ENCODE data around the gene MTERF2. TPM values are rescaled to one million over a fixed set of nuclear protein-coding genes. Genes with fewer than 3 reads are reported as not detected.
A peak's percentile ranks its signal among the peaks of the same experiment; 100 is the strongest.

The MTERF2 gene
- total and polyA plus RNA-seq, 2 donors (not counting 1 experiment from before 2014, with no cell fraction given) = 6.3 to 7.3 TPM

DNA sequence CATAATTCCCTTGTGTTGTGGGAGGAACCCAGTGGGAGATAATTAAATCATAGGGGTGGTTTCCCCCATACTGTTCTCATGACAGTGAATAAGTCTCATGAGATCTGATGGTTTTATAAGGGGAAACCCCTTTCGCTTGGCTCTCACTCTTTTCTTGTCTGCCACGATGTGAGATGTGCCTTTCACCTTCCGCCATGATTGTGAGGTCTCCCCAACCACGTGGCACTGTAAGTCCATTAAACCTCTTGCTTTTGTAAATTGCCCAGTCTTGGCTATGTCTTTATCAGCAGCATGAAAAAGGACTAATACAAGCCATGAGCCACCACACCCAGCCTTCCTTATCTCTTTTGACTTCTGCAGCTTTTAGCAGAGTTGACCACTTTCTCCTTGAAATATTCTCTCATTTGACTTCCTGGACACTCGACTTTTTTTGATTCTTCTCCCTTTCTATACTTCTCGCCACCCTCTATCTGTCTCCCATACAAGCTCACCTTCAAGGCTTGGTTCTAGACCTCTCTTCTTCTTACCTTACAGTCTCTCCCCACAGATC lies 2.3 kb downstream of the MTERF2 start:
- TF ChIP-seq, protein P1, sequence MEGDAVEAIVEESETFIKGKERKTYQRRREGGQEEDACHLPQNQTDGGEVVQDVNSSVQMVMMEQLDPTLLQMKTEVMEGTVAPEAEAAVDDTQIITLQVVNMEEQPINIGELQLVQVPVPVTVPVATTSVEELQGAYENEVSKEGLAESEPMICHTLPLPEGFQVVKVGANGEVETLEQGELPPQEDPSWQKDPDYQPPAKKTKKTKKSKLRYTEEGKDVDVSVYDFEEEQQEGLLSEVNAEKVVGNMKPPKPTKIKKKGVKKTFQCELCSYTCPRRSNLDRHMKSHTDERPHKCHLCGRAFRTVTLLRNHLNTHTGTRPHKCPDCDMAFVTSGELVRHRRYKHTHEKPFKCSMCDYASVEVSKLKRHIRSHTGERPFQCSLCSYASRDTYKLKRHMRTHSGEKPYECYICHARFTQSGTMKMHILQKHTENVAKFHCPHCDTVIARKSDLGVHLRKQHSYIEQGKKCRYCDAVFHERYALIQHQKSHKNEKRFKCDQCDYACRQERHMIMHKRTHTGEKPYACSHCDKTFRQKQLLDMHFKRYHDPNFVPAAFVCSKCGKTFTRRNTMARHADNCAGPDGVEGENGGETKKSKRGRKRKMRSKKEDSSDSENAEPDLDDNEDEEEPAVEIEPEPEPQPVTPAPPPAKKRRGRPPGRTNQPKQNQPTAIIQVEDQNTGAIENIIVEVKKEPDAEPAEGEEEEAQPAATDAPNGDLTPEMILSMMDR (conservative IDR thresholded peaks at IDR 0.05 in 1 of 2, IDR thresholded peaks at IDR 0.05 in 1 of 2; ENCODE audit: low read depth in 1 of 2, low read length in 2 of 2) = no peak
- TF ChIP-seq EZH2 (IDR thresholded peaks at IDR 0.05; ENCODE audit: low read length, missing control alignments) = no peak
- no peak for DNase-seq (ENCODE audit: low read depth in 2 of 2)
- Histone ChIP-seq H3K79me2 (ENCODE audit: control insufficient read depth, insufficient read depth, low read length) (no peaks in the 10 kb centered on the region), H3K4me2 (ENCODE audit: extremely low read depth, insufficient read depth, low read length) (no peak overlapping the region), H3K27ac (ENCODE audit: insufficient read depth, low read length) (no peak overlapping the region), H3K9me3 (ENCODE audit: control insufficient read depth, insufficient read depth, low read depth, low read length) (no peaks in the 10 kb centered on the region), H3K9ac (ENCODE audit: insufficient read depth, low read length) (no peak overlapping the region), H3K36me3 (ENCODE audit: control insufficient read depth, insufficient read depth, low read length) (no peaks in the 10 kb centered on the region), H3K4me3 (replicated peaks in 1 of 4; ENCODE audit: control extremely low read depth in 1 of 4, insufficient read depth in 1 of 4, low read depth in 3 of 4, low read length in 4 of 4) (no peak overlapping the region), H4K20me1 (ENCODE audit: control insufficient read depth, extremely low read depth, insufficient read depth, low read length) (no peaks in the 10 kb centered on the region), H3K4me1 (ENCODE audit: control insufficient read depth, extremely low read depth, insufficient read depth, low read length) (peaks cover 5% of the 10 kb centered on the region), H2AFZ (ENCODE audit: low read length) (no peak overlapping the region), H3K27me3 (ENCODE audit: control insufficient read depth, insufficient read depth, low read length) (no peaks in the 10 kb centered on the region)

DNA sequence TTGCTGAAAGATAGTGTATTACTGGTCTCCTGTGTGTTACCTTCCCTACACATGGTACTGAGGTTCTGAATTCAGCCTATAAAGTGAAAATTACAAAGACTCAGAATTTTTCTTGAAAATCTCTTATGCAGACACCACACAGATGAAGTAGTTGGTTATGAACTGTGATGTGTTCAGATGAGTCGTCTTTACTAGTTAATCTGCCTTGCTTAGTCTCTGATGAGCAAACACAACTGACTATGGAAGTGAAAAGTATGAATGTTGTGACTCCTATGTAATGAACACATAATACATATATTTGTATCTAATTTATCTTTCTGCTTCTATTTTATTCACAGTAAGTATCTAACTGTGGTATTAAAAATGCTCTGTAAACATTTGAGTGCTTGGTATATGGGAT lies 4.7 kb downstream of the MTERF2 start:
- Histone ChIP-seq H3K4me2 (ENCODE audit: extremely low read depth, insufficient read depth, low read length) (no peak overlapping the region), H3K27me3 (ENCODE audit: control insufficient read depth, insufficient read depth, low read length) (no peaks in the 10 kb centered on the region), H3K79me2 (ENCODE audit: control insufficient read depth, insufficient read depth, low read length) (no peaks in the 10 kb centered on the region), H2AFZ (ENCODE audit: low read length) (no peak overlapping the region), H4K20me1 (ENCODE audit: control insufficient read depth, extremely low read depth, insufficient read depth, low read length) (no peaks in the 10 kb centered on the region), H3K36me3 (ENCODE audit: control insufficient read depth, insufficient read depth, low read length) (no peaks in the 10 kb centered on the region), H3K4me3 (replicated peaks in 1 of 4; ENCODE audit: control extremely low read depth in 1 of 4, insufficient read depth in 1 of 4, low read depth in 3 of 4, low read length in 4 of 4) (no peak overlapping the region), H3K27ac (ENCODE audit: insufficient read depth, low read length) (no peak overlapping the region), H3K4me1 (ENCODE audit: control insufficient read depth, extremely low read depth, insufficient read depth, low read length) (peaks cover 7% of the 10 kb centered on the region), H3K9ac (ENCODE audit: insufficient read depth, low read length) (no peak overlapping the region), H3K9me3 (ENCODE audit: control insufficient read depth, insufficient read depth, low read depth, low read length) (no peaks in the 10 kb centered on the region)
- DNase-seq (ENCODE audit: low read depth in 2 of 2) = no peak
- TF ChIP-seq, protein P1 (conservative IDR thresholded peaks at IDR 0.05 in 1 of 2, IDR thresholded peaks at IDR 0.05 in 1 of 2; ENCODE audit: low read depth in 1 of 2, low read length in 2 of 2) = no peak
- TF ChIP-seq EZH2 (IDR thresholded peaks at IDR 0.05; ENCODE audit: low read length, missing control alignments) = no peak

DNA sequence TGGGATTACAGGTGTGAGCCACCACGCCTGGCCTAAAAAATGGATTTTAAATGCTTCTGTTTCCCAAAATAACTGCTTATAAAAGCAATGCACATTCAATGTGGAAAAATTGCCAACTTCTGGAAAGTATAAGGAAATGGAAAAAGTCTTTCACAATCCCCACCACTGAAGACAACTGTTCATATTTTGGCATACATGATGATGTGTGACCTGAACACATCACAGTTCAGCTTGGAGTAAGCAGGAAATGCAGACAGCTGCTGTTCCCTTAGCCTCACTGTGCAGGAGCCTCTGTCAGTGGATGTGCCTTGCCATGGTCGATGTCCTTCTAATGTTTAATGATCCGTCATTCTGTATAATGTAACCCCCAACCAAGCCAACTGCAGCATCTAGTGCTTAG lies 5.2 kb downstream of the MTERF2 start:
- Histone ChIP-seq H2AFZ (ENCODE audit: low read length) (no peak overlapping the region), H3K79me2 (ENCODE audit: control insufficient read depth, insufficient read depth, low read length) (no peaks in the 10 kb centered on the region), H3K27ac (ENCODE audit: insufficient read depth, low read length) (no peak overlapping the region), H3K4me1 (ENCODE audit: control insufficient read depth, extremely low read depth, insufficient read depth, low read length) (peaks cover 7% of the 10 kb centered on the region), H3K4me2 (ENCODE audit: extremely low read depth, insufficient read depth, low read length) (no peak overlapping the region), H3K9me3 (ENCODE audit: control insufficient read depth, insufficient read depth, low read depth, low read length) (no peaks in the 10 kb centered on the region), H3K27me3 (ENCODE audit: control insufficient read depth, insufficient read depth, low read length) (no peaks in the 10 kb centered on the region), H3K4me3 (replicated peaks in 1 of 4; ENCODE audit: control extremely low read depth in 1 of 4, insufficient read depth in 1 of 4, low read depth in 3 of 4, low read length in 4 of 4) (no peak overlapping the region), H3K9ac (ENCODE audit: insufficient read depth, low read length) (no peak overlapping the region), H4K20me1 (ENCODE audit: control insufficient read depth, extremely low read depth, insufficient read depth, low read length) (no peaks in the 10 kb centered on the region), H3K36me3 (ENCODE audit: control insufficient read depth, insufficient read depth, low read length) (no peaks in the 10 kb centered on the region)
- peak in 1 of 2 donors; percentile 73 for DNase-seq (ENCODE audit: low read depth in 2 of 2)
- TF ChIP-seq, protein P1 (conservative IDR thresholded peaks at IDR 0.05 in 1 of 2, IDR thresholded peaks at IDR 0.05 in 1 of 2; ENCODE audit: low read depth in 1 of 2, low read length in 2 of 2) = no peak
- no peak for TF ChIP-seq EZH2 (IDR thresholded peaks at IDR 0.05; ENCODE audit: low read length, missing control alignments)
